GM23338 (cell line): Measurements from ENCODE around the gene CCDC188.

Source experiments
- EZH2 ChIP-seq: fragments of 200-600 bp; sonication (generic); IDR thresholded peaks from one replicate; pipeline ENCODE4 v1.8.0; 2017; ENCODE audit warnings: antibody characterized with exemption, mild to moderate bottlenecking, low read depth; ENCODE audit not compliant: unreplicated experiment
- EZH2phosphoT487 ChIP-seq: fragments of 200-600 bp; sonication (generic); IDR thresholded peaks from one replicate; pipeline ENCODE4 v1.8.1; 2018; ENCODE audit warnings: antibody characterized with exemption; ENCODE audit not compliant: unreplicated experiment
- POLR2AphosphoS5 ChIP-seq: IDR thresholded peaks from 2 replicates; pipeline ENCODE4 v1.6.1; 2016; ENCODE audit warnings: antibody characterized with exemption, low read depth
- TF ChIP-seq, protein P1 (sequence below), 2 experiments: fragments of 200-600 bp in 1 of 2; sonication (generic) in 1 of 2; conservative IDR thresholded peaks; 2 replicates each; pipeline versions ENCODE4 v1.5.1 to v1.6.1; 2016 to 2017; ENCODE audit warnings: antibody characterized with exemption in 2 of 2, low read depth in 2 of 2, mild to moderate bottlenecking in 2 of 2, moderate library complexity in 1 of 2
- TF ChIP-seq, protein P2 (sequence below): IDR thresholded peaks from one replicate; pipeline ENCODE4 v1.6.1; 2018; ENCODE audit warnings: antibody characterized with exemption; ENCODE audit not compliant: unreplicated experiment

DNA sequence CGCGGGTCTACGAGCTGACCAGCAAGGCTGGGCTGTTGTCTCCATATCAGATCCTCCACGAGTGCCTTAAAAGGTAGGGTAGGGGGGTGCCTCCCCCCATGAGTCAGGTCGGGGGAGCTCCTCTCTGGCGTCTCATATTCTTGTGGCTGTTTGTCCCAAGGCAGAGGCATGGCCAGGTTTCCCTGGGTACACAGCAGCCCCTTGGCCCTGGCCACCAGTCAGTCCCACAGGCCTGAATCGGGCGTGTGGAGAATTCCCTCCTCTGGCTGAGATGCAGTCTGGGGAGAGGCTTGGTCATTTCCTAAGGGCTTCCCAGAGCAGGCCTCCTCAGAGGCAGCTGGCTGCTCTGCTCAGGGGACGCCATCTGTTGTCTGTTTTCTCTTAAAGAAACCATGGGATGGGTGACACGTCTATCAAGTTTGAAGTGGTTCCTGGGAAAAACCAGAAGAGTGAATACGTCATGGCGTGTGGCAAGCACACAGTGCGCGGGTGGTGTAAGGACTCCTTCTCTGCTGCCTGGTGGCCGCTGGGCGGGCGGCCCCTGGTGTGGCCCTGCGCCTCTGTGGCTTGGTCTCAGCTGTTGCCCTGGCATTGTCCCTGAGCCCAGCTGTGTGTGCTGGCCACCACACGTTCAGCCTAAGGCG, 44.5 kb downstream of the CCDC188 start:
- TF ChIP-seq, protein P1, sequence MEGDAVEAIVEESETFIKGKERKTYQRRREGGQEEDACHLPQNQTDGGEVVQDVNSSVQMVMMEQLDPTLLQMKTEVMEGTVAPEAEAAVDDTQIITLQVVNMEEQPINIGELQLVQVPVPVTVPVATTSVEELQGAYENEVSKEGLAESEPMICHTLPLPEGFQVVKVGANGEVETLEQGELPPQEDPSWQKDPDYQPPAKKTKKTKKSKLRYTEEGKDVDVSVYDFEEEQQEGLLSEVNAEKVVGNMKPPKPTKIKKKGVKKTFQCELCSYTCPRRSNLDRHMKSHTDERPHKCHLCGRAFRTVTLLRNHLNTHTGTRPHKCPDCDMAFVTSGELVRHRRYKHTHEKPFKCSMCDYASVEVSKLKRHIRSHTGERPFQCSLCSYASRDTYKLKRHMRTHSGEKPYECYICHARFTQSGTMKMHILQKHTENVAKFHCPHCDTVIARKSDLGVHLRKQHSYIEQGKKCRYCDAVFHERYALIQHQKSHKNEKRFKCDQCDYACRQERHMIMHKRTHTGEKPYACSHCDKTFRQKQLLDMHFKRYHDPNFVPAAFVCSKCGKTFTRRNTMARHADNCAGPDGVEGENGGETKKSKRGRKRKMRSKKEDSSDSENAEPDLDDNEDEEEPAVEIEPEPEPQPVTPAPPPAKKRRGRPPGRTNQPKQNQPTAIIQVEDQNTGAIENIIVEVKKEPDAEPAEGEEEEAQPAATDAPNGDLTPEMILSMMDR (conservative IDR thresholded peaks at IDR 0.05; ENCODE audit: low read depth in 2 of 2): no peak
- TF ChIP-seq EZH2: no peak
- no peak for TF ChIP-seq POLR2AphosphoS5
- TF ChIP-seq EZH2phosphoT487: no peak
- TF ChIP-seq, protein P2, sequence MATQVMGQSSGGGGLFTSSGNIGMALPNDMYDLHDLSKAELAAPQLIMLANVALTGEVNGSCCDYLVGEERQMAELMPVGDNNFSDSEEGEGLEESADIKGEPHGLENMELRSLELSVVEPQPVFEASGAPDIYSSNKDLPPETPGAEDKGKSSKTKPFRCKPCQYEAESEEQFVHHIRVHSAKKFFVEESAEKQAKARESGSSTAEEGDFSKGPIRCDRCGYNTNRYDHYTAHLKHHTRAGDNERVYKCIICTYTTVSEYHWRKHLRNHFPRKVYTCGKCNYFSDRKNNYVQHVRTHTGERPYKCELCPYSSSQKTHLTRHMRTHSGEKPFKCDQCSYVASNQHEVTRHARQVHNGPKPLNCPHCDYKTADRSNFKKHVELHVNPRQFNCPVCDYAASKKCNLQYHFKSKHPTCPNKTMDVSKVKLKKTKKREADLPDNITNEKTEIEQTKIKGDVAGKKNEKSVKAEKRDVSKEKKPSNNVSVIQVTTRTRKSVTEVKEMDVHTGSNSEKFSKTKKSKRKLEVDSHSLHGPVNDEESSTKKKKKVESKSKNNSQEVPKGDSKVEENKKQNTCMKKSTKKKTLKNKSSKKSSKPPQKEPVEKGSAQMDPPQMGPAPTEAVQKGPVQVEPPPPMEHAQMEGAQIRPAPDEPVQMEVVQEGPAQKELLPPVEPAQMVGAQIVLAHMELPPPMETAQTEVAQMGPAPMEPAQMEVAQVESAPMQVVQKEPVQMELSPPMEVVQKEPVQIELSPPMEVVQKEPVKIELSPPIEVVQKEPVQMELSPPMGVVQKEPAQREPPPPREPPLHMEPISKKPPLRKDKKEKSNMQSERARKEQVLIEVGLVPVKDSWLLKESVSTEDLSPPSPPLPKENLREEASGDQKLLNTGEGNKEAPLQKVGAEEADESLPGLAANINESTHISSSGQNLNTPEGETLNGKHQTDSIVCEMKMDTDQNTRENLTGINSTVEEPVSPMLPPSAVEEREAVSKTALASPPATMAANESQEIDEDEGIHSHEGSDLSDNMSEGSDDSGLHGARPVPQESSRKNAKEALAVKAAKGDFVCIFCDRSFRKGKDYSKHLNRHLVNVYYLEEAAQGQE: no peak
